Measurements from ENCODE around the gene DOK6. TPM values are rescaled to one million over a fixed set of nuclear protein-coding genes. Genes with fewer than 3 reads are reported as not detected.

The DOK6 gene
- total RNA-seq, 1 experiment from 2014 or later, result not detected

DNA sequence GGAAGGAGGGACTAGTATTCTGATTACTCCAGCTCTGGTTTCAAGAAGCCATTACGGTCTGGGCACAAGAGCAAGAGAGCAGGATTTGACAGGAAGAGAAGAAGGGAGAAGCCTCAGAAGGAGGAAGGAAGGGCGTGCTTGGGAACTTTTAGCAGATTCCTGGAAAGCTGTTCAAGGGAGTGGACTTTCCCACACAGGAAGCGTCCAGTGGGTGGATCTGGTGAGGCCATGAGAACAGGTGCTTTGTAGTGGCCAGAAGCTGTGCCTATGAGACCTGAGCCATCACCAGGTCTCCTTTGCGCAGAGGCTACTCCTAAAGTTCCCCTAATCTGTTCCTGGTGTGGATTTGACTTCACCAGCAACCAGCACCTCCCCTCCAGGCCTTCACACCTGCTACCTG, 484.7 kb downstream of the DOK6 start:
- no peak for DNase-seq
- no peaks in the 10 kb centered on the region for H3K27me3 ChIP-seq (ENCODE audit: low read length)
- no peak overlapping the region for H3K9ac ChIP-seq (ENCODE audit: low read length)
- H3F3A ChIP-seq (ENCODE audit: low read length, unreplicated experiment), result no peaks in the 10 kb centered on the region
- H3K79me2 ChIP-seq (ENCODE audit: low read length), result no peaks in the 10 kb centered on the region
- intact Hi-C loops (cut with micrococcal nuclease), result no loop called here
- no peak overlapping the region for H3K4me2 ChIP-seq (ENCODE audit: low read length)
- no peak overlapping the region for H3K27ac ChIP-seq (ENCODE audit: low read length)
- ChIA-PET POLR2A (ENCODE audit: unreplicated experiment) (no interaction called here), CTCF (no interaction called here)
- no peaks in the 10 kb centered on the region for H3K36me3 ChIP-seq (ENCODE audit: low read depth, low read length)
- TF ChIP-seq EZH2phosphoT487 (IDR thresholded peaks at IDR 0.05; ENCODE audit: borderline replicate concordance, low read length) (no peak), EZH2 (IDR thresholded peaks at IDR 0.05; ENCODE audit: low read length, unreplicated experiment) (no peak)
- TF ChIP-seq, protein P1, sequence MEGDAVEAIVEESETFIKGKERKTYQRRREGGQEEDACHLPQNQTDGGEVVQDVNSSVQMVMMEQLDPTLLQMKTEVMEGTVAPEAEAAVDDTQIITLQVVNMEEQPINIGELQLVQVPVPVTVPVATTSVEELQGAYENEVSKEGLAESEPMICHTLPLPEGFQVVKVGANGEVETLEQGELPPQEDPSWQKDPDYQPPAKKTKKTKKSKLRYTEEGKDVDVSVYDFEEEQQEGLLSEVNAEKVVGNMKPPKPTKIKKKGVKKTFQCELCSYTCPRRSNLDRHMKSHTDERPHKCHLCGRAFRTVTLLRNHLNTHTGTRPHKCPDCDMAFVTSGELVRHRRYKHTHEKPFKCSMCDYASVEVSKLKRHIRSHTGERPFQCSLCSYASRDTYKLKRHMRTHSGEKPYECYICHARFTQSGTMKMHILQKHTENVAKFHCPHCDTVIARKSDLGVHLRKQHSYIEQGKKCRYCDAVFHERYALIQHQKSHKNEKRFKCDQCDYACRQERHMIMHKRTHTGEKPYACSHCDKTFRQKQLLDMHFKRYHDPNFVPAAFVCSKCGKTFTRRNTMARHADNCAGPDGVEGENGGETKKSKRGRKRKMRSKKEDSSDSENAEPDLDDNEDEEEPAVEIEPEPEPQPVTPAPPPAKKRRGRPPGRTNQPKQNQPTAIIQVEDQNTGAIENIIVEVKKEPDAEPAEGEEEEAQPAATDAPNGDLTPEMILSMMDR (conservative IDR thresholded peaks at IDR 0.05; ENCODE audit: low read depth, low read length), result no peak
- H2AFZ ChIP-seq (ENCODE audit: low read length), result no peak overlapping the region
- no peaks in the 10 kb centered on the region for H3K4me1 ChIP-seq (ENCODE audit: insufficient read depth, low read length)
- H3K9me3 ChIP-seq (ENCODE audit: low read length), result no peaks in the 10 kb centered on the region
- H3K9me2 ChIP-seq (replicated peaks; ENCODE audit: low read length), result no peaks in the 10 kb centered on the region
- no peak for ATAC-seq
- H3K4me3 ChIP-seq (ENCODE audit: low read length), result no peak overlapping the region
- no TSS peak for BruUV-seq (replicated peaks)
- no peaks in the 10 kb centered on the region for H4K20me1 ChIP-seq (ENCODE audit: low read length)

DNA sequence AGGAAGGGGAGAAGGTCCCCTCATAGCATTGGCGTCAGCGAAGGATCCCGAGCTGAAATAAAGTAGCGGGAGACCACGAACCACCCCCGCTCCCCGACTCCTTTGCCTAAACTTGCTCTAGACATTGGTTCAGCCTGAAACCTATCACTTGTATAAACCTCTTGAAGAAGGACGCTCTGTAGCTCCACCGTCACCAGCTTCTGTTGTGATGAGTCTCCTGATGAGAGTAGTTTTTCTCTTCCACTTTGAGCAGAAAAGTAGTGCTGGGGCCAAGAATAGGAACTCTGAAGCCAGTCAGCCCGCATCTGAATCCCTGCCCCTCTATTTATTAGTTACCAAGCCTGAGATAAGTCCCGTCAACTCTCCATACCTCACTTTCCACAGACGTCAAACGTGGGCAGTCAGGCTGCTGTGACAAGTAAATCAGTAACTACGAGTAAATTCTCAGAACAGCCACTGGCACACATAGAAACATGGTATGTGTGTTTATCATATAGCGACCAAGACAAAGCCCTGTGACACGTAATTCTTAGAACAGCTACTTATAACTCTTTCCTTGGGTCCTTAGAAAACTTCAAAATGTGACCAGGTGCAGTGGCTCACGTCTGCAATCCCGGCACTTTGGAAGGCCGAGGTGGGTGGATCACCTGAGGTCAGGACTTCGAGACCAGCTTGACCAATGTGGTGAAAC, 485.3 kb downstream of the DOK6 start:
- H3K9me3 ChIP-seq (ENCODE audit: low read length), result no peaks in the 10 kb centered on the region
- H3K4me3 ChIP-seq (ENCODE audit: low read length), result no peak overlapping the region
- TF ChIP-seq EZH2phosphoT487 (IDR thresholded peaks at IDR 0.05; ENCODE audit: borderline replicate concordance, low read length) (no peak), EZH2 (IDR thresholded peaks at IDR 0.05; ENCODE audit: low read length, unreplicated experiment) (no peak)
- TF ChIP-seq, protein P1 (conservative IDR thresholded peaks at IDR 0.05; ENCODE audit: low read depth, low read length), result no peak
- no peaks in the 10 kb centered on the region for H3K79me2 ChIP-seq (ENCODE audit: low read length)
- H3K9ac ChIP-seq (ENCODE audit: low read length), result no peak overlapping the region
- no peak overlapping the region for H3K4me2 ChIP-seq (ENCODE audit: low read length)
- no peaks in the 10 kb centered on the region for H3K9me2 ChIP-seq (replicated peaks; ENCODE audit: low read length)
- ATAC-seq, result no peak
- H3K4me1 ChIP-seq (ENCODE audit: insufficient read depth, low read length), result no peaks in the 10 kb centered on the region
- no peaks in the 10 kb centered on the region for H3F3A ChIP-seq (ENCODE audit: low read length, unreplicated experiment)
- ChIA-PET POLR2A (ENCODE audit: unreplicated experiment) (no interaction called here), CTCF (no interaction called here)
- H4K20me1 ChIP-seq (ENCODE audit: low read length), result no peaks in the 10 kb centered on the region
- no peak overlapping the region for H3K27ac ChIP-seq (ENCODE audit: low read length)
- H3K36me3 ChIP-seq (ENCODE audit: low read depth, low read length), result no peaks in the 10 kb centered on the region
- no peak for DNase-seq
- intact Hi-C loops (cut with micrococcal nuclease), result no loop called here
- no peaks in the 10 kb centered on the region for H3K27me3 ChIP-seq (ENCODE audit: low read length)
- no TSS peak for BruUV-seq (replicated peaks)
- H2AFZ ChIP-seq (ENCODE audit: low read length), result no peak overlapping the region

DNA sequence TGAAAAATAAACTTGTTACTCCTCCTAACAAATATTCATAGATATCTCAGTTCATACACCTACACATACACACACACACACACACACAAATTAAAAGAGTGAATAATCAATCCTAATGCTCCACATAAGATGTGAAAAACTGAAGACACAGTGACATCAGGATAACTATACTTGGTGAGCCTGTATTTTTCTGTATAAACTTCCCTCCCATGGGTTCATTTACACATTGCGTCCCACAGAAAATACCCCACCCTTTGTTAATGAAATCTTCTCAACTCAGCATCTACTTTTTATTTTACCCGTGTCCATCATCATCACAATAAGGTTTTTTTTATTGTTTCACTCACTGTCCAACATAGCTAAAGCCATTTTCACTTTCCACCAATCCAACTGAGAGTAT, 486.6 kb downstream of the DOK6 start:
- Histone ChIP-seq H3K79me2 (ENCODE audit: low read length) (no peaks in the 10 kb centered on the region), H2AFZ (ENCODE audit: low read length) (no peak overlapping the region), H3F3A (ENCODE audit: low read length, unreplicated experiment) (no peaks in the 10 kb centered on the region), H3K4me1 (ENCODE audit: insufficient read depth, low read length) (peaks cover 9% of the 10 kb centered on the region; the same call in 1 of the 2 replicates), H3K27ac (ENCODE audit: low read length) (no peak overlapping the region), H3K27me3 (ENCODE audit: low read length) (no peaks in the 10 kb centered on the region), H3K9me2 (replicated peaks; ENCODE audit: low read length) (no peaks in the 10 kb centered on the region), H4K20me1 (ENCODE audit: low read length) (no peaks in the 10 kb centered on the region), H3K9ac (ENCODE audit: low read length) (no peak overlapping the region), H3K4me3 (ENCODE audit: low read length) (no peak overlapping the region), H3K36me3 (ENCODE audit: low read depth, low read length) (no peaks in the 10 kb centered on the region), H3K9me3 (ENCODE audit: low read length) (no peaks in the 10 kb centered on the region), H3K4me2 (ENCODE audit: low read length) (no peak overlapping the region)
- no TSS peak for BruUV-seq (replicated peaks)
- no peak for ATAC-seq
- intact Hi-C loops (cut with micrococcal nuclease), result no loop called here
- ChIA-PET POLR2A (ENCODE audit: unreplicated experiment) (no interaction called here), CTCF (no interaction called here)
- no peak for DNase-seq
- TF ChIP-seq, protein P1 (conservative IDR thresholded peaks at IDR 0.05; ENCODE audit: low read depth, low read length), result no peak
- TF ChIP-seq EZH2phosphoT487 (IDR thresholded peaks at IDR 0.05; ENCODE audit: borderline replicate concordance, low read length), result no peak
- TF ChIP-seq EZH2 (IDR thresholded peaks at IDR 0.05; ENCODE audit: low read length, unreplicated experiment), result no peak
